ENCODE data around the gene SIRPA. TPM values are rescaled to one million over a fixed set of nuclear protein-coding genes. Genes with fewer than 3 reads are reported as not detected.

The SIRPA gene
- total and polyA plus RNA-seq, 2 of the 4 experiments (the other 2 are of a cell fraction), result 9.9 to 40.2 TPM

GRCh38 chr20:1895674-1896483, 672 bp downstream of the SIRPA start:
- H2AFZ ChIP-seq (replicated peaks; ENCODE audit: low read length, poor library complexity), result peak overlapping the region; percentile 88
- peaks cover 3% of the 10 kb centered on the region; the same call in 1 of the 2 replicates for H3K9me1 ChIP-seq (ENCODE audit: insufficient read depth, low read length)
- peak overlapping the region; percentile 90 for H3K27ac ChIP-seq (ENCODE audit: insufficient read depth, low read length)
- H3K4me2 ChIP-seq (ENCODE audit: low read depth, low read length), result peak overlapping the region; percentile 94
- peak overlapping the region; percentile 44 for H3K18ac ChIP-seq (ENCODE audit: low read depth, low read length)
- intact Hi-C loops (cut with micrococcal nuclease), result loop anchor here (1.0 to 5.0 kb wide), 2 partner anchors 94 to 134 kb away; no protein-coding TSS in a partner anchor
- peak overlapping the region; percentile 86 for H3K56ac ChIP-seq (ENCODE audit: extremely low read depth, insufficient read depth, low read length)
- H3K79me1 ChIP-seq (ENCODE audit: low read depth in 1 of 2, low read length in 2 of 2), result peaks cover 39 to 62% of the 10 kb centered on the region in 2 experiments
- ChIA-PET POLR2A (ENCODE audit: unreplicated experiment) (interaction anchor here (0.5 kb wide), 1 partner anchor 9 kb away, joined by 13 read pairs; no protein-coding TSS in a partner anchor), CTCF (interaction anchor here (1.0 kb wide), 1 partner anchor 94 kb away, joined by 6 read pairs; no protein-coding TSS in a partner anchor)
- H2AK5ac ChIP-seq (ENCODE audit: low read depth, low read length), result peak overlapping the region; percentile 94
- peak overlapping the region; percentile 77 for H3K4me3 ChIP-seq (ENCODE audit: insufficient read depth, low read depth, low read length)
- DNase-seq, result no peak
- H2AK9ac ChIP-seq (replicated peaks; ENCODE audit: low read depth, low read length, poor library complexity), result peak overlapping the region; percentile 91
- H4K5ac ChIP-seq (ENCODE audit: low read depth, low read length), result no peak overlapping the region
- H4K20me1 ChIP-seq (ENCODE audit: insufficient read depth, low read length), result peaks cover 17% of the 10 kb centered on the region
- WGBS, 2 experiments (ENCODE audit: extremely low coverage in 2 of 2, insufficient read length in 1 of 2), result 14% methylated on average over 14 of the region's 24 CpGs; no CpG with 5 or more reads in 1 of the 2 experiments
- H2BK15ac ChIP-seq (ENCODE audit: low read depth, low read length), result peak overlapping the region; percentile 73; the same call in 1 of the 3 replicates
- peaks cover 22% of the 10 kb centered on the region for H3K4me1 ChIP-seq (ENCODE audit: control insufficient read depth, insufficient read depth, low read length)
- H3K9me3 ChIP-seq (ENCODE audit: control insufficient read depth, insufficient read depth, low read length), result no peaks in the 10 kb centered on the region
- ATAC-seq (ENCODE audit: low read depth), result peak; percentile 6
- H3K36me3 ChIP-seq (ENCODE audit: control insufficient read depth, insufficient read depth, low read length), result peaks cover 3% of the 10 kb centered on the region
- H4K91ac ChIP-seq (ENCODE audit: insufficient read depth, low read depth, low read length), result peak overlapping the region; percentile 70
- peak overlapping the region; percentile 80 for H3K4ac ChIP-seq (ENCODE audit: low read depth, low read length)
- peak overlapping the region; percentile 54; the same call in 1 of the 2 replicates for H2BK120ac ChIP-seq (ENCODE audit: low read depth, low read length)
- H3K27me3 ChIP-seq (ENCODE audit: control insufficient read depth, insufficient read depth, low read length), result no peaks in the 10 kb centered on the region
- H3K14ac ChIP-seq (replicated peaks; ENCODE audit: low read depth, low read length), result peak overlapping the region; percentile 88
- H4K8ac ChIP-seq (ENCODE audit: low read depth in 2 of 2, low read length in 2 of 2), result peak overlapping the region; percentile 44 to 74; a peak in 3 of 4 replicates
- H3K9ac ChIP-seq (ENCODE audit: low read depth, low read length), result peak overlapping the region; percentile 98
- no peak overlapping the region for H2BK20ac ChIP-seq (ENCODE audit: low read depth, low read length)
- H2BK5ac ChIP-seq (ENCODE audit: low read depth, low read length, poor library complexity, severe bottlenecking), result peak overlapping the region; percentile 78
- dilution Hi-C loops (cut with HindIII; ENCODE audit: low sequenced_read_pairs, unreplicated experiment), result no loop called here
- BruUV-seq (replicated peaks), result no TSS peak
- peak overlapping the region; percentile 95 for H3K23ac ChIP-seq (ENCODE audit: low read depth, low read length)
- in situ Hi-C loops (cut with MboI; ENCODE audit: low sequenced_read_pairs), result no loop called here
- no peak for TF ChIP-seq RAD21 (IDR thresholded peaks at IDR 0.05; ENCODE audit: low read length)
